KMS-11 (cell line): ENCODE data around the gene TRIAP1.

Experiments
- H2AFZ ChIP-seq: fragments of 200-600 bp; sonication (generic); 2 replicates; pipeline ENCODE4 v1.6.1; 2016; ENCODE audit warnings: antibody characterized with exemption, mixed run types, low read depth
- H3K27ac ChIP-seq: fragments of 200-600 bp; sonication (generic); 2 replicates; pipeline ENCODE4 v1.6.1; 2016; ENCODE audit warnings: mild to moderate bottlenecking, mixed run types
- H3K27me3 ChIP-seq: fragments of 200-600 bp; sonication (generic); 2 replicates; pipeline ENCODE4 v1.6.1; 2017; ENCODE audit warnings: mild to moderate bottlenecking, low read depth, mixed run types, moderate library complexity; ENCODE audit not compliant: insufficient read depth
- H3K36me3 ChIP-seq: fragments of 200-600 bp; sonication (generic); 2 replicates; pipeline ENCODE4 v1.6.1; 2017; ENCODE audit warnings: mild to moderate bottlenecking, mixed run types; ENCODE audit not compliant: insufficient read depth
- H3K4me1 ChIP-seq: fragments of 200-600 bp; sonication (generic); 2 replicates; pipeline ENCODE4 v1.6.1; 2016; ENCODE audit warnings: mild to moderate bottlenecking, low read depth, mixed run types; ENCODE audit not compliant: poor library complexity, severe bottlenecking
- H3K4me2 ChIP-seq: fragments of 200-600 bp; sonication (generic); 2 replicates; pipeline ENCODE4 v1.7.0; 2016; ENCODE audit warnings: mild to moderate bottlenecking, mixed run types
- H3K4me3 ChIP-seq: fragments of 200-600 bp; sonication (generic); IDR thresholded peaks from 2 replicates; pipeline ENCODE4 v1.6.1; 2017; ENCODE audit warnings: low read depth, low read length, mixed read lengths; ENCODE audit not compliant: insufficient read depth
- H3K79me2 ChIP-seq: fragments of 200-600 bp; sonication (generic); 2 replicates; pipeline ENCODE4 v1.6.1; 2016; ENCODE audit warnings: low read depth, mixed run types; ENCODE audit not compliant: insufficient read depth
- H3K9ac ChIP-seq: fragments of 200-600 bp; sonication (generic); 2 replicates; pipeline ENCODE4 v1.6.1; 2016; ENCODE audit warnings: mild to moderate bottlenecking, mixed run types
- H4K20me1 ChIP-seq: fragments of 200-600 bp; sonication (generic); 2 replicates; pipeline ENCODE4 v1.6.1; 2016; ENCODE audit warnings: mild to moderate bottlenecking, mixed run types; ENCODE audit not compliant: insufficient read depth
- CTCF ChIP-seq: fragments of 200-600 bp; sonication (generic); conservative IDR thresholded peaks from 2 replicates; pipeline ENCODE4 v1.6.1; 2017; ENCODE audit warnings: low read depth, mild to moderate bottlenecking, antibody characterized with exemption, low read length, moderate library complexity, mixed read lengths

TRIAP1 gene

GRCh38 chr12:120429368-120429767 is 16.8 kb downstream of the TRIAP1 start:
- Histone ChIP-seq H3K79me2 (no peaks in the 10 kb centered on the region), H3K4me2 (no peak overlapping the region), H3K9ac (no peak overlapping the region), H3K36me3 (no peaks in the 10 kb centered on the region), H2AFZ (no peak overlapping the region), H3K4me1 (no peaks in the 10 kb centered on the region), H3K27me3 (no peaks in the 10 kb centered on the region), H3K27ac (no peak overlapping the region), H3K4me3 (no peak overlapping the region), H4K20me1 (no peaks in the 10 kb centered on the region)
- no peak for TF ChIP-seq CTCF

GRCh38 chr12:120428597-120429229 is 17.5 kb downstream of the TRIAP1 start:
- H3K79me2 ChIP-seq = no peaks in the 10 kb centered on the region

GRCh38 chr12:120425797-120426196 is 20.4 kb downstream of the TRIAP1 start:
- H3K4me1 ChIP-seq = no peaks in the 10 kb centered on the region
- no peak overlapping the region for H3K27ac ChIP-seq
- TF ChIP-seq CTCF = no peak
- H3K9ac ChIP-seq = no peak overlapping the region
- H4K20me1 ChIP-seq = no peaks in the 10 kb centered on the region
- no peak overlapping the region for H3K4me3 ChIP-seq
- no peaks in the 10 kb centered on the region for H3K36me3 ChIP-seq
- no peaks in the 10 kb centered on the region for H3K27me3 ChIP-seq
- no peaks in the 10 kb centered on the region for H3K79me2 ChIP-seq
- H2AFZ ChIP-seq = no peak overlapping the region
- no peak overlapping the region for H3K4me2 ChIP-seq

More at GRCh38 chr12:120428597-120429229, 17.5 kb downstream of the TRIAP1 start:
- Histone ChIP-seq H2AFZ (no peak overlapping the region), H4K20me1 (no peaks in the 10 kb centered on the region), H3K4me2 (no peak overlapping the region), H3K27me3 (no peaks in the 10 kb centered on the region), H3K4me1 (no peaks in the 10 kb centered on the region), H3K27ac (no peak overlapping the region), H3K9ac (no peak overlapping the region), H3K36me3 (no peaks in the 10 kb centered on the region), H3K4me3 (no peak overlapping the region)
- TF ChIP-seq CTCF = no peak

GRCh38 chr12:120422892-120423456 is 23.2 kb downstream of the TRIAP1 start:
- Histone ChIP-seq H3K27ac (no peak overlapping the region), H3K79me2 (no peaks in the 10 kb centered on the region), H2AFZ (no peak overlapping the region), H4K20me1 (no peaks in the 10 kb centered on the region), H3K4me3 (no peak overlapping the region), H3K36me3 (no peaks in the 10 kb centered on the region), H3K4me1 (no peaks in the 10 kb centered on the region), H3K27me3 (no peaks in the 10 kb centered on the region), H3K9ac (no peak overlapping the region), H3K4me2 (no peak overlapping the region)
- TF ChIP-seq CTCF = no peak
